Gastrocnemius medialis (tissue), 4 donors: ENCODE results near the gene RSAD1.

Experiments
- POLR2A ChIP-seq, 2 donors: fragments of 450-650 bp; IDR thresholded peaks; one replicate each; pipeline ENCODE4 v1.6.1; 2017; ENCODE audit warnings: antibody characterized with exemption in 2 of 2, mild to moderate bottlenecking in 2 of 2, moderate library complexity in 2 of 2
- TF ChIP-seq, protein P1 (sequence below), 5 experiments: fragments of 450-650 bp in 3 of 5; fragments of 200-600 bp in 2 of 5; sonication (generic) in 2 of 5; IDR thresholded peaks in 4 of 5; conservative IDR thresholded peaks in 1 of 5; 1 replicate in 4 of 5; 2 replicates in 1 of 5; pipeline ENCODE4 v1.5.1; 2016 to 2019; ENCODE audit warnings: antibody characterized with exemption in 5 of 5, mild to moderate bottlenecking in 3 of 5, moderate library complexity in 3 of 5

DNA sequence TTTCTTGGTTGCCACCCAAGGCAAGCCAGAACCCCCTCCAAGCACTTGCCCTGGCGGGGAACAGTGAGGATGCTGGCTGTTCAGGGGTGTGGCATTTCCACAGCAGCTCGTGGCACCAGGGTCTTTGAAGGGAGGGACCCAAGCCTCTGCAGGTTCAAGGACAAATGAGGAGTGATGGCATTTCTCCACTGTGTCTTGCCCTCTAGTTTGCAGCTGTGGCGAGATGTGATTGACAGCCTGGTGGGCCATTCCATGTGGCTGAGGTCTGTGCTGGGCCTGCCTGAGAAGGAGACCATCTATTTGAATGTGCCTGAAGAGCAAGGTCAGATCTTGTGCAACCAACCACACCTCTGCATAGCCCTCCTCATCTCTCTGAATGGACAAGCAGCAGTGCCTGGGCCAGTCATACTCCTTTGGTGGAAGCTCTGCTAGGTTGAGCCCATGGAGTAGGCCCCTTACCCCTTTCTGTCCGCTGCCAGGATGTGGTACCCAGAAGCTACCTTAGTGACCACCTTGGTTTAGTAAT lies 49.4 kb downstream of the RSAD1 start:
- TF ChIP-seq, protein P1, sequence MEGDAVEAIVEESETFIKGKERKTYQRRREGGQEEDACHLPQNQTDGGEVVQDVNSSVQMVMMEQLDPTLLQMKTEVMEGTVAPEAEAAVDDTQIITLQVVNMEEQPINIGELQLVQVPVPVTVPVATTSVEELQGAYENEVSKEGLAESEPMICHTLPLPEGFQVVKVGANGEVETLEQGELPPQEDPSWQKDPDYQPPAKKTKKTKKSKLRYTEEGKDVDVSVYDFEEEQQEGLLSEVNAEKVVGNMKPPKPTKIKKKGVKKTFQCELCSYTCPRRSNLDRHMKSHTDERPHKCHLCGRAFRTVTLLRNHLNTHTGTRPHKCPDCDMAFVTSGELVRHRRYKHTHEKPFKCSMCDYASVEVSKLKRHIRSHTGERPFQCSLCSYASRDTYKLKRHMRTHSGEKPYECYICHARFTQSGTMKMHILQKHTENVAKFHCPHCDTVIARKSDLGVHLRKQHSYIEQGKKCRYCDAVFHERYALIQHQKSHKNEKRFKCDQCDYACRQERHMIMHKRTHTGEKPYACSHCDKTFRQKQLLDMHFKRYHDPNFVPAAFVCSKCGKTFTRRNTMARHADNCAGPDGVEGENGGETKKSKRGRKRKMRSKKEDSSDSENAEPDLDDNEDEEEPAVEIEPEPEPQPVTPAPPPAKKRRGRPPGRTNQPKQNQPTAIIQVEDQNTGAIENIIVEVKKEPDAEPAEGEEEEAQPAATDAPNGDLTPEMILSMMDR (IDR thresholded peaks at IDR 0.05 in 4 of 5, conservative IDR thresholded peaks at IDR 0.05 in 1 of 5), result no peak
- TF ChIP-seq POLR2A (IDR thresholded peaks at IDR 0.05), result no peak
